GM21825 (cell line): ENCODE measurements around the gene FAM229B.
"Not testable (repeated sequence)": the region's sequence is repeated elsewhere in the genome, so short reads cannot be mapped to it uniquely, and the experiment has no call there.

Source experiments
- ATAC-seq: cut with Tn5 transposase; IDR thresholded peaks from one replicate; pipeline ENCODE4 v1.9.1; 2021; ENCODE audit warnings: mild to moderate bottlenecking, moderate library complexity; ENCODE audit not compliant: unreplicated experiment

FAM229B gene

GRCh38 chr6:112062966-112063365 is 24.4 kb upstream of the FAM229B start:
- no peak for ATAC-seq

GRCh38 chr6:112065426-112065986 is 21.9 kb upstream of the FAM229B start:
- ATAC-seq: no peak

DNA sequence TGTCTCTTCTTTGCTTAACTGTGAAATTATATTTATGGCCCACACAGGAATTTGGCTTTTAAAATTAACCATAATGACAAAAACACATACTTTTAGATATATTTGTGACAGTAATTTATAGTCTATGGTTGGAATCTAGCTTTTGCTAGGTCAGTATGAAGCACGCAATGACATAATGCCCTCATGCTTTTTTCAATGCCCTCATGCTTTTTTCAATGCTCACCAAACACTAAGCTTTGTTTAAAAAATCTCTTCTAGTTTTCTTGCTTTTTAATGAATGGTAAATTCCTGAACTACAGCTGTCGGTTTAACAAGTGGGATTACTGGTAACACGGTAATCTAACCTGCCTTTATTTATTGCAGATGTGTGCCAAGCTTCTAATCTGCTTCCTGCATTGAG is 20.8 kb upstream of the FAM229B start:
- no peak for ATAC-seq

DNA sequence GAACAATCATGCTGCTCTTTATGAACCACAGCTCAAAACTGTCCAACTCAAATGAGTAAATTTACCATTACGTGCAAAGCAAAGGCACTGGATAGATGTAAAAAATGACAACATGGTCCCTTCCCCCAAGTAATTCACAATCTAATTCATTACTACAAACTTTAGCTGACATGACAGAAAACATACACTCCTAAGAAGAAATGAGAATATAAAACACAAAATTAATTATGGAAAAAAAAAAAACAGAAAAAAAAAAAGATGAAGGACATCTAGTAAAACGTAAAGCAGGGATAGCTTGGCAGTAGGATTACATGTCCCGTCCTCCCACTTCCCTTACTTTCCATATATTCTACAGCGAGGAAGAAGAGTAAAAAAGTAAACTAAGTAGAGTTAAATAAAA is 5.8 kb upstream of the FAM229B start:
- no peak for ATAC-seq

DNA sequence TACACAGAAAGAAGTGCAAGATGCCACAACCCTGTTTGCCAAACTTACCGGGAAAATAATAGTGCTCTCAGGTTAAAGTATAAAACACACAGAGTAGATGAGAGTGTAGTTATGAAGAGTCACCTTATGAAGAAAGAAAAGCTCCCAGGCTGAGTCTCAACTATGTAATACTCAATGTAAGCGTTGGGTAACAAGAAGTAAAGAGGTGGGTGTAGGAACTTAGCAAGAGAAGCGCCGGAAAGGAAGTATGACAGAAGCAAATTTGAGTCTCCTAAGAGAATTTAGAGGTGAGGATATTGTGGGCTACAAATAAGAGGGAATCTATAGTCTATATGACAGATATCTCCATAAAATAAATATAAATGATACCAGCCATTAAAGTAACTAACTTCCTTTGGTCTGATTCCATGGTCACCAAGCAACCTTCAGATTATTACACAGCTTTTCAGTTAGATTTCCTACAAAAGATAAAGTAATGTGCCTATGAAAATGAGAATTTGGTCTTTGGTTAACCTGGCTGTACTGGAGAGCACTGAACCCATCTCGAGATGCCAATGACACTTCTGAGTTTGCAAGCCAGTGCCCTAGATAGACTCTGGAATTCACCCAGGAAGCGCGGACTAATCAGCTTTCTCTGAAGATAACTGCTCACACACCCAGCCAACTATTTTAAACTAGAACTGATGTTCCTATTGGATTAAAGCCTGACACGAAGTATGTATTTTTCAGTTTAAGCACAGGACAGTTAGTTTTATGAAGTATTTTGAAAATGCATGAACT is 1.9 kb upstream of the FAM229B start:
- no peak for ATAC-seq

- ATAC-seq: peak; percentile 34
Measured at GRCh38 chr6:112086744-112087135, 651 bp upstream of the FAM229B start.

DNA sequence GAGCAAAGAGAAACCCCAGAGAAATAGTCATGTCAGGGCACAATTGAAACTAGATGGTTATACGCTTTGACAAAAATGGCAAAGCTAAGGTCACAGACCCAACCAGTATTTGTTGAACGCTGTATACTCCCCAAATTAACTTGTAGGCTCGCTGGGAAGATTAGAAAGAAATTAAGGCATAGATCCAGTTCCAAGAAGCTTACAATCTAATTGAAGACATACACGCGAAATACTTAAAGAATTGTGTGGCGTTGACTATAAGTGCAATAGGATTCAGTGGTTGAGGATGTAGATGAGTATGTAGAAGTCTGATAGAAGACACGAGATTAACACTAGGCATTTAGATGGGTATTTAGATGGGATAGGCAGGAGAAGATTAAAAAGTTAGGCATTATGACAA is 525 bp downstream of the FAM229B start:
- no peak for ATAC-seq

GRCh38 chr6:112096901-112097300 is 9.5 kb downstream of the FAM229B start:
- no peak for ATAC-seq

DNA sequence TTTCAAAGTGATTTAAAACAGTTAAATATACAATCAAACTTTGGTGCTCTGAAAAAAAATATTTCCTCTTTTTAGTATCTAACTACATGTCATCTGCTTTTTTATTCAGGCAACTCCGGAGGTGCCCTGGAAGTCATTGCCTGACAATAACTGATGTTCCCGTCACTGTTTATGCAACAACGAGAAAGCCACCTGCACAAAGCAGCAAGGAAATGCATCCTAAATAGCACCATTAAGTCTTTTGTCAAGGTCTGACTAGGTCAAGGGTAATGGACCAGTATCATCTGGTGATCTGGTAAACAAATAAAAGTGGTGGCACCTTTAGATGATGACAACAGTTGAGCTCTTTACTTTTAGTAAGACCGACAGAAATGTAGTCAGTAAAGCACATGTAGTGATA is 13.2 kb downstream of the FAM229B start:
- no peak for ATAC-seq

- not testable (repeated sequence) for ATAC-seq
Measured at GRCh38 chr6:112106026-112106425, 18.6 kb downstream of the FAM229B start.

- ATAC-seq: no peak
Measured at GRCh38 chr6:112106562-112106961, 19.2 kb downstream of the FAM229B start.

DNA sequence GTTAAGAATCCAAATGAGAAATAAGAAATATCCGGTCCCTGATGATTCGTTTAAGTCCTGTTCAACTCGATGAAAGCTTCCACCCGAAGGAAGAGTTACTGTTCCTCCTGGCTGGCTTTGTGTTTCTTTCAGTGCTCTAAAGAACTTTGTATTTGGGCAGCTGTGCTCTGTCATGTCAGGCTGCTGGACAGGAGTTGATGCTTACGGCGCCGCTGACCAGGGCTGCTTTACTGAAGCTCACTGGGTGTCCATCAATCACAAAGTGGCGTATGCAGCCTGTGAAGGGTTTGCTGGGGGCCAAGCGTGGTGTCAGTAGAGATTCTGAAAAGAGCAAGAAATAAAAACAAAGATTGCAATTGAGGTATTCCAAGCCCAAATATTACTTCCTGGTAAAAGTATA is 21.9 kb downstream of the FAM229B start:
- no peak for ATAC-seq

- ATAC-seq: no peak
Measured at GRCh38 chr6:112113431-112113830, 26.0 kb downstream of the FAM229B start.

DNA sequence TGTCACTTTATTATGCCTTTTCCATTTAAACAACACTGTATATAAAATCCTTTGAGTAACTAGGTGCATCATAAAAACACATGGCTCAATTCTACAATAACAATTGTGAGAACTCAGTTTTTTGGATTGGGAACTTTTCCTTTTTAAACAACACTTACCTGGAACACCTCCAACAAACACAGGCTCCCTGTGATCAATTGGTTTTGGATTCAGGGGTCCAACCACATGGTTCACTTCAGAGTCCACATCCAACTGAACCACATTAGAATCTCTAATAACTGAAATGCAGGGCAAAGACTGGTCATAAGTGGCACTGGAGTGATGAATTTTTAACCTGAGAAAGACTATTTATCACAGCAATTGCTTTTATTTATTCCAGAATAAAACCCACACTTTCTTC is 26.5 kb downstream of the FAM229B start:
- ATAC-seq: no peak

GRCh38 chr6:112114577-112115223 is 27.3 kb downstream of the FAM229B start:
- no peak for ATAC-seq

DNA sequence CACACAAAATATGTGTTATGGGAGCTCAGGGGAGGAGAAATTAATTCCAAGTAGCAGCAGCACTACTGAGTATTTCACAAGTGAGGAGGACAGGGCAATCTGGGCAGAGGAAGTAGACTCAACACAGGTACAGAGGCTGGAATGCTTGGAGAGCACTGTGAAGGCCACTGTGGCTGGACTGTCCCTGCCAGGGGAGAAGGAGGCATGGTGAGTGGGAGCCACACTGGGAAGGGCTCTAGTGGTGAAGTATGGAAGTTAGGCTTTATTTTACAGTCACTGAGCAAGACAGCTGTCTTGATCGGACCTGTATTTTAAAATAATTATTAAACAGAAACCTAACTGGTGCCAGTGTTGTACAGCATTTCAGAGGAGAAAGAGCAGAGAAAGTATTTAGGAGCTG is 28.8 kb downstream of the FAM229B start:
- ATAC-seq: no peak

DNA sequence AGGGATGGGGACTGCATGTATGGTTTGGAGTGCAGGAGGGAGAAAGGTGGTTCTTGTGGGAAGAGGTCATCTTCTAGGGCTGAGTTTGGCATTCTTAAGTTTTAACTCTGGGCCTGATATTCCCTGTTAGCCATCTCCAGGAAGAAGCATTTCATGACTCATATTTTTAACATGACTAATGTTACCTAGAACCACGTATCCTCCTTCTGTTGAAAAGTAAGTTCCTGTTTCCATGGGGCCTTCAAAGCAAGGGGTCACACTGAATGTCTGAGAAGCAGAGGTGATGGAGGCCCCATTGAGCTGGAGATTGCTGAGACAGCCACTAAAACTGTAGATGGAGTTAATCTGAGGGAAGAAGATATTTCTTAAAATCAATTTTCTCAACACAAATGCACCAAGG is 30.2 kb downstream of the FAM229B start:
- ATAC-seq: no peak

- no peak for ATAC-seq
Measured at GRCh38 chr6:112118034-112118433, 30.6 kb downstream of the FAM229B start.

- no peak for ATAC-seq
Measured at GRCh38 chr6:112122756-112123155, 35.4 kb downstream of the FAM229B start.

DNA sequence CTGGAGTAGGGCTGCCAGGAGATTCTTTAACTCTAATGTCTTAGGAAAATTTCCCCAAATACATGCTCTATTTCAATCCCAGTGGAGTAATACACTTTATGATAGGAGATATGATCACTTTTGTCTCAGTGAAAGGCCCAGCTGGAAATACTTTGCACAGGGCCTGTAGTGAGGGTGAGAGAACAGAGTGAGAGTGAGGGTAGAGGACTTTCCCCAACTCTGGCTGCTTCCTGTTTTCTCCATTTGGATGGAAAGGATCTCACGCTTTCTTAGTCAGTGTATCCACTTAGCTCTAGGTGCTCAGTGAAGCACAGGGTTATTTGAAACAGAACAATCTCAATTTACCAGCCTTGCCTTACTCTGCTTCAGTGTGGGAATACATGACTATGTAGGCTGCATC is 36.6 kb downstream of the FAM229B start:
- ATAC-seq: no peak

GRCh38 chr6:112128208-112128607 is 40.8 kb downstream of the FAM229B start:
- ATAC-seq: no peak

GRCh38 chr6:112130878-112131277 is 43.5 kb downstream of the FAM229B start:
- ATAC-seq: no peak
